GM19372 (cell line): ENCODE measurements around the gene NOTUM.

Experiments used
- ATAC-seq: cut with Tn5 transposase; IDR thresholded peaks from one replicate; pipeline ENCODE4 v1.9.1; 2021; ENCODE audit warnings: mild to moderate bottlenecking, low read depth, moderate library complexity; ENCODE audit not compliant: unreplicated experiment

The NOTUM gene

DNA sequence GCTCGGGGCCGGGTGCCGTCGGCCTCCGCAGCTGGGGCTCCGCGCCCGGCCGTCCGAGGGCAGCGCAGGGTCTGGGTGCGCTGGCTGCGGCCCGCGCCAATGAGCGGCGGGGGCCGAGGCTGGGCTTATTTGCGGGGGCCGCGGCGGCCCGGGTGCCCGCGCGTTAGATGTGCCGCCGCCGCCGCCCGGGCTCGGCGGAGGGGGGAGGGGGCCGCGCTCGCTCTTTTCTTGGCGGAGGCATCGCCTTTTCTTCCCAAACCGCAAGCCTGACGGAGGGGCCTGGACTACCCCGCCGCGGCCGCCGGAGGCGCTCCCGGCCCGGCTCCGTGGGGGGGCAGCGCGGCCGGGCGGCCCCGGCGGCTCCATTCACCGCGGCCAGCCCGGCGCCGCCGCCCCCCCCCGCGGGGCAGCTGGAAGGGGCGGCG is at the start of gene NOTUM:
Gene NOTUM (minus strand): TSS at position 101 of the 425 bp plus-strand sequence. CDS start 278 bp downstream, outside the sequence.
- ATAC-seq = no peak

DNA sequence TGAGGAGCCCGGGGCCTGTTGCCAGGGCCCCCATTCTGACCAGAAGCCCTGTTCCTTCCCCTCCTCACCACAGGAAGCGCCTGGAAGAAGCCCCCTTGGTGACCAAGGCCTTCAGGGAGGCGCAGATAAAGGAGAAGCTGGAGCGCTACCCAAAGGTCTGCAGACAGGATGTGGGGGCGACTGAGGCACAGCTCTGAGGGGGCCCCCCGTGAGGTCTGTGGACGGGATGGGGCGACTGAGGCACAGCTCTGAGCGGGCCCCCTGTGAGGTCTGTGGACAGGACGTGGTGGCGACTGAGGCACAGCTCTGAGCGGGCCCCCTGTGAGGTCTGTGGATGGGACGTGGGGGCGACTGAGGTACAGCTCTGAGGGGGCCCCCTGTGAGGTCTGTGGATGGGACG is 48.4 kb upstream of the NOTUM start:
- no peak for ATAC-seq

DNA sequence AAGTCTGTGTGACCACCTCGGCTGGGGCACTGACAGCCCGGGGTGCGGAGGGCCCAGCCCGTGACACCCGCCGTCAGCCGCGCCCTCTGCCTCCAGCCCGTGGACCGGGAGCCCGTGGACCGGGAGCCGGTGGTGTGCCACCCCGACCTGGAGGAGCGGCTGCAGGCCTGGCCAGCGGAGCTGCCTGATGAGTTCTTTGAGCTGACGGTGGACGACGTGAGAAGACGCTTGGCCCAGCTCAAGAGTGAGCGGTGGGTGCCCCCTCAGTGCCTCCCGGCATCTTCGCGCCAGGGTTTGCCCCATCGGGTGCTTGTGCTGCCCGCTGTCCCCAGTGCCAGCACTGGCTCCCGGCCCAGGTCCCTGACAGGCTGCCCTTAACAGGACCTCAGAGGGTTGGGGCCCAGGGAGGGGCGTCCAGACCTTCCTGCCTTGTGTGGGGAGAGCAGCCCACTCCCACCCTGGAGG is 48.0 kb upstream of the NOTUM start:
- ATAC-seq = no peak

DNA sequence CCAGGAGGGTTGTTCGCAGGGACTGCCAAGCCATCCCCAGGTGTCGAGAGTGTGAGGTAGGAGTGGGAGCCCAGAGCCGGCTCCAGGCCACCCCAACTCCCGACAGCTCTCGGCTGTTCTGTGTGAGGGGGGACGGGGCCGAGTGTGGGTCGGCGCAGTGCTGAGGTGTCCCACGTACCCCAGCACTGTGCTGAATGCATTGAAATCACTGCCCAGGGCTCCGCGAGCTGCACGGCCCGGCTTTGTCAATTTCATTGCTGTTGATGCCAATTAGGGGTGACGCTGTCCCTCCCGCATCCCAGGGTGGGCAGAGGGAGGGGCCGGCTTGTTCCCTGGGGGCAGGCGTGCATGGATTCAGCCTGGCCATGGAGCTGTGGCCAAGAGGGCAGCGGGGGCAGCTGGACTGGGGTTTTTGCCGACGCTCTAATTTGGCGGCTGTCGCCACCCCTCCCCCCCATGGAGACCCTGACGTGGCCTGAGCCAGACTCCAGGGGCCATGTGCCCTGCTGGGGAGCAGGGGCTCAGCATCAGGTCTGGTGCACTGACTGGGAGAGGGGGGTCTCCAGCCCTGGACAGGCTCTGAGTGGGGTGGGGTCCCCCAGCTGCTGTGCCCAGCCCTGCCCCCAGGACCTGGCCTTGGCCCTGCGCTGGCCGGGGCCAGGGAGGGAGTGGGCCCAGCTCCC is 47.4 kb upstream of the NOTUM start:
- ATAC-seq = no peak

DNA sequence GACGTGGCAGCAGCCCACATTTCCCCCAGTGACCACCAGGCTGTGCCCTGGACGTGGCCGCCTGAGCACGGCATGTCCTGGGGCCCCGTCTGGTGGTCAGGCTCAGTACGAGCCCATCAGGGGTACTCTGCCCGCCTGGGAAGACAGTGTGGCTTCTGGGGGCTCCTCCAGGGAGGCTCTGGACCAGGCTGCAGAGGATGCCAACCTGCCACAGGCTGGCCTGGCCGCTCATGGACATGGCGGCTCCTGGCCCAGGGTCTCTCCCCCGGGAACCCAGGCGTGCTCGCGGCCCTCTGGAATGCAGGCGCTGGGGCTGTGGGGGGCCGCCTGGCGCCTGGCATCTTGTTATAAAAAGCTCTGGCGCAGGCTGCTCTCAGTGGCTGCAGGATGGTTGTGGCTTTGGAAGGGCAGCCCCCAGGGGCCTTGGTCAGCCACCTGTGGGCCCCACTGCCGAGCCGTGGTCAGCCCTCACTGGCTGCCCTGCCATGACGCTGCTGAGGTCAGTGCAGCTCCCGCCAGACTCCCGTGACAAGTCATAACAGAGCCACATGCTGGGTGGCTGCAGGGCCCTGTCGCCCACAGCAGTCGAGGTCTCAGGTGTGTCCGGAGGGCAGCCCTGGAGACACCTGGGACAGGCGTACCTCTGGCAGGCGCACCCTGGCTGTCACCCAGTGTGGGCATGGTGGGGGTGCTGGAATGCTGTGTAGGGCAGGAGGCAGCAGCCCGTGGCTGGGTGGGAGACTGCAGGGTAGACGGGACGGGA is 46.7 kb upstream of the NOTUM start:
- ATAC-seq = no peak

DNA sequence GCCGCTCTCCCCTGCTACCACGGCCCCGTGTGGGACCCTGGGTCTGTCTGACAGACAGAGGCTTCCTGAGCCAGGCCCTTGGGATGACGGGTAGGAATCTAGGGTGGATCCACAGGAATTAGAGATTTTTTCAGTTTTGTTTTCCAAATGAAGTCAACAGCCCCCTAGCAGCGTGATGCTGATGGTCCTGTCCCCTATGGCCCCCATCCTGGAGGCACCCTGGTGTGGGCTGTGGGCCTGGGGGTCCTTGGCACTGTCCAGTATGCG is 46.2 kb upstream of the NOTUM start:
- no peak for ATAC-seq

DNA sequence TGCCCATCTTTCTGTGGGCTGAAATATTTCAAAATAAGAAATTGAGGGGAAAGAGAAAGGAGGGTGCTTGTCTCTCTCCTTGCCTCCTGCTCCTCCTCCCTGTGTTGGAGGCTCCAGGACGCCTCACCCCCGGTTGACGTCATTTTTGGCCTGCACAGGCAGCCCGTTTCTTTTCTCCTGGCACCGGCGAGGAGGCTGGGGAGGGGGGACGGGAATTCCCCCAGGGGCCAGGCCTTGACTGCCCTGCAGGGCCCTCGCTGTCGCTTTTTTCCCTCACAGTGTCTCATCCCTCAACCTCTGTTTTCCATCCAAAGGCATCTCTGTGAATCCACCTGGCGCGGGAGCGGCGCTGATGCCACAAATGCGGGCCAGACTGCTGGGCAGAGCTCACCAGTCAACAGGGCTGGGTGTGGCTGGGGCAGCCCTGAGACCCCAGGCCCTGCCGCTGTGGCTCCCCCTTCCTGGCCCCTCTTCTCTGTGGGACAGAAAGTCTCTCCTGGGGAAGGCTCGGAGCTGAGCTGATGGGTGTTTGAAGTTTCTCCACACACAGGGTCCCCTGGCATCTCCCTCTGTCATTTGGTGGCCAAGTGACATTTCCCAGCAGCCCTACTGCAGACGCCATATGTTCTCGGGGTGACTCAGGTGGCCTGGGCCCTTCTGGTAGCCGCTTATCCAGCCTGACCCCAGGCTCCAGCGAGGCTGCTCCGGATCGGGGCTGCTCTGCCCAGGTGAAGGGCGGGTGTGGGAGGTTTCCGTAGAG is 45.7 kb upstream of the NOTUM start:
- no peak for ATAC-seq

DNA sequence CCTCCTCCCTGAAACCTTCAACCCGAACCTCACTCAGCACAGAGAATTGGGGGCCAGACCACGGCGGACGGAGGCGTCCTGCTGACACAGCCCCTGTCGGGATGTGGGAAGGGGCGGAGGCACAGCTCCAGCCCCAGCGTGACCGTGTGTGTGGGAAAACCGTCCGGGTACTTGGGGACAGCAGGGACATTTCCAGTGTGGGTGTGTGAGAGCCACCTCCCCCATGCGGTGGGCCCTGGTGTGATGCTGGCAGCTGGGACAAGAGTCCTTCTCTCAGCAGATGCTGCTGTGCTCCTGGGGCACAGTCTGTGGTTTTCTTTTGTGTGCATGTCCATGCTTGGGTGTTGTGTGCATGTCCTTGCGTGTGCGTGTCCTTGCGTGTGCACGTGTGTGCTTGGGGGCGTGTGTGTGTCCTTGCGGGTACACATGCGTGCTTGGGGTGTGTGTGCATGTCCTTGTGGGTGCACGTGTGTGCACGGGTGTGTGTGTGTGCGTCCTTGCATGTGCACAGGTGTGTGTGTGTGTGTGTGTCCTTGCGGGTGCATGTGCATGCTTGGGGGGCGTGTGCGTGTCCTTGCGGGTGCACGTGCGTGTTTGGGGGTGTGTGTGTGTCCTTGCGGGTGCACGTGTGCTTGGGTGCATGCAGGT is 44.8 kb upstream of the NOTUM start:
- no peak for ATAC-seq

DNA sequence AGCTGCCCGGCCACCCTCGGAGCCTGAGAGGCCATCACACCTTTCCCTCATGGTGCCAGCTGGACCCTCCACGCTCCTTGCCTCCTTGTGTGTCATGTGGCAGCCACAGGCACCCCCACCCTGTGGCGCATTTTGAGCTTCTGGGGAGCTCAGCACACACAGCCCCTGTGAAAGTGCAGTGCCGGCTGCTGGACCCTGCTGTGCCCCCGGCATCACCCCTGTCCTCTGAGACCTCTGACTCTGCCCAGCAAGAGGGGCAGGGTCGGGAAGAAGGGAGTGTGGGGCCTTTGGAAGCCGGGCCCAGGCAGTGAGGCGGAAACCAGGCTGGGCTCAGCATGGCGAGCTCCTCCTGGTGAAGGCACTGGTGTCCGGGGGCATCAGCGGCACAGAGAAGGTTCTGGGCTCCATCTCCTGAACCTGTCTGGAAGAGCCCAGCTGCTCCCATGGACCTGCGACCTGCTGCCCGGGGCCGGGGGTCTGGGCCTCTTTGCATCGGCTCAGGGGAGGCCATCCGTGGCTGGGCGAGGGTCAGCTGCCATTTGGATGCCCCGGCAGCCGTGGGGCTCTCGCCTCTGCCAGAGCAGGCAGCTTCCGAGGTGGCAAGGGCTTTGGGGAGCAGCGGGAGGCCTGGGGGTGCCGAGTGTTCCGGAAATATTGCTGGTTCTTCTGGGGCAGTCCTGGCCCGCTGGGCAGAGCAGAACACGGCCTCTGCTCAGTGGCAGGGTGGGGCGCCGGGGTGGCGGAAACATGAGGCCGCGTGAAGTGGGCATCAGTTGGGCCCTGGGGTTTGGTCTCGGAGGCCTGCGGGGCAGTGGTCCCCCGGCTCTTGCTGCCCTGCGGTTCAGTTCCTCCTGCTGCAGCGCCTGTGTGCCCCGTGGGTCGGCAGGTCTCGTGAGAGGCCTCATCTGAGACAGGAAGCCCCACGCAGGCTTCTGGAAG is 43.8 kb upstream of the NOTUM start:
- ATAC-seq = no peak

DNA sequence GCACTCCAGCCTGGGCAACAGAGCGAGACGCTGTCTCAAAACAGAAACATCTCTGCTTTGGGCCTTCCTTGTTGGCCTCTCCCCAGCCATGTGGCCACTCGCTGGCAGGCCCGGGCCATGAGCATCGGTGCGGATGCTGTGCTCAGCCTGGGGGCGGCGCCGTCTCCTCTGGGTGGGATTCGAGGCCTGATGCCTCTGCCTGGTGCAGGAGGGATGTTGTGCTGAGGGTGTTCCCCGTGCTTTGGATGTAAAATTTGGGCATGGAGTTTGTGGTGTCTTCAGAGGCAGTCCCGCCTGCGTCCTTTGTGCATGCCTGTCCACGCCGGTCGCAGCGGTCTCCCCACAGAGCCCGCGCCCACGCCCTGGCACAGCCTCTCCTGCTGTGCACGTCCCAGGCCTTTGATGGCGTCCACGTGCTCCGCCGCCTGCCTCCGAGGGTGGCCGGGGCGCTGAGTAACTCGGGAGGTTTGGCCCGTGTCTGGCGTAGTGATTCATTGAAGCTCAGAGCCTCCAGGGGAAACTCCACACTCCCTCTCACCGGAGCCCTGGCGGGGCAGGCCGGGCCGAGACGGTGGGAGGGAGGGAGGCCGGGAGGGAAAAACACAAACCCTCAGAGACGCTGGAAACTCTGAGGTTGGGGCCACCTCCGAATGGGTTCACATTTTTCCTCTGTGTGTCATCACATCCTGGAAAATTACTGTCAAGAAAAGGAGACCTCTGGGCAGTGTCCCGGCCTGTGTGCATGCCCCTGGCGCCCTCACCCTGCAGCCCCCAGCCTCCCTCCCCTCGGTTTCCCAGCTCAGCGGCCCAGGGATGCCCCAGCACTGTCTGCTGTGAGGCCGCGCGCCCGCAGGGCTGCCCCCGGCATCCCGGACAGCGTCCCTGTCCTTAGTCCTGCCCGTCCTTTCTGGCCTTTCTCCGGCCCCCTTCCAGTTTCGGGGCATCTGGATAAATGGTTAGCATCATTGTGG is 42.7 kb upstream of the NOTUM start:
- ATAC-seq = no peak

DNA sequence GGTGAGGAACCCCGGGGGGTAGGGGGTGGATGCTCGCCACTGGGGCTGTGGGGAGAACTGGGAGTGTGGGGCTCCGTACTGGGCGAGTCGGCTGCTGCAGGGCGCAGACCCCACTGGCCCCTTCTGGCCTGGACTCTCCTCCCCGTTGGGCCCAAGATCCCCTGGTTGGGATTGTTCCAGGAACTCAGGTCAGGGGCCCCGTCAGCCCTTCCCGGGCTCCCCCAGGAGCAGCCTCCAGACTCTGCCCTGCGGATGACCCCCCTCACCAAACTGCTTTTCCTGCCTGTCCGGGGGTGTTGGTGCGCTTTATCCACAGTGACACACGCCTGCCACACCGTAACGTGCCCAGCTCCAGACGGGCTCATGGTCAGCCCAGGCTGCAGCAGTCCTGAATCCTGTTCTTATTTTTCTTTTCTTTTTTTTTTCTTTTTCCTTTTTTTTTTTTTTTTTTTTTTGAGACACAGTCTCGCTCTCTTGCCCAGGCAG is 40.6 kb upstream of the NOTUM start:
- ATAC-seq = no peak

DNA sequence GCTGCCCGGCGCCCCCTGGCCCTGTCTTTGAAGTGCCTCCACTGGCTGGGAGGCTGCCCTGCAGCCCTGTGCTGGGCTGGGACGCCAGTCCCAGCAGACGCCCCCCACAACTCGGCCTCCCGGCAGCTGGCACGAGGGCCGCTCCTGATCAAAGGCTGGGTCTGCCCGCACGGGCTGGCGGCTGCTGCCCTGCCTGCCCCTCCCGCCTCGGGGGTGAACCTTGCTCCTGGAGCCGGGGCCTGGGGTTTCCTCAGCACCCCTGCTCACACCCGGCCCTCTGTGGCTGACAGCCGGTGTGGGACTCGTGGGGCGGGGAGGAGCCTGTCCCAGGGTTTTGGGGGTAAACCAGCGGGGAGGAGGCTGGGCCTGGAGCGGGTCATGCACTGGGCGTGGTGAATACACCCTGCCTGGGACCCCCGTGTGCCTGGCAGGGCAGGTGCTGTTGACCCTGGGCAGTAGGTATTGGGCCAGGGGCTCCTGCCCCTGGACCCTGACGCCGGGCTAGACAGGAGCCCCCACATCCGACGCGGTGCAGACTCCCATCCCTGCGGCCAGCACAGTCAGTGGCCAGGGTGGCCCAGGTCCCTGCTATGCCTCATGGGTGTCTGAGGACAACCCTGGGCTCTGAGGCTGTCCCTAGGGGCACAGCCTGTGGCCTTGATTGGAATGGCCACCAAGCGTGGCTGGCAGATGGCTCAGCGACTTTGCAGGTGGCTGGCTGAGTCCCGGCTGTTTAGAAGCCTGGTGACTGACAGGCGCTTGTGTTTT is 40.0 kb upstream of the NOTUM start:
- no peak for ATAC-seq

DNA sequence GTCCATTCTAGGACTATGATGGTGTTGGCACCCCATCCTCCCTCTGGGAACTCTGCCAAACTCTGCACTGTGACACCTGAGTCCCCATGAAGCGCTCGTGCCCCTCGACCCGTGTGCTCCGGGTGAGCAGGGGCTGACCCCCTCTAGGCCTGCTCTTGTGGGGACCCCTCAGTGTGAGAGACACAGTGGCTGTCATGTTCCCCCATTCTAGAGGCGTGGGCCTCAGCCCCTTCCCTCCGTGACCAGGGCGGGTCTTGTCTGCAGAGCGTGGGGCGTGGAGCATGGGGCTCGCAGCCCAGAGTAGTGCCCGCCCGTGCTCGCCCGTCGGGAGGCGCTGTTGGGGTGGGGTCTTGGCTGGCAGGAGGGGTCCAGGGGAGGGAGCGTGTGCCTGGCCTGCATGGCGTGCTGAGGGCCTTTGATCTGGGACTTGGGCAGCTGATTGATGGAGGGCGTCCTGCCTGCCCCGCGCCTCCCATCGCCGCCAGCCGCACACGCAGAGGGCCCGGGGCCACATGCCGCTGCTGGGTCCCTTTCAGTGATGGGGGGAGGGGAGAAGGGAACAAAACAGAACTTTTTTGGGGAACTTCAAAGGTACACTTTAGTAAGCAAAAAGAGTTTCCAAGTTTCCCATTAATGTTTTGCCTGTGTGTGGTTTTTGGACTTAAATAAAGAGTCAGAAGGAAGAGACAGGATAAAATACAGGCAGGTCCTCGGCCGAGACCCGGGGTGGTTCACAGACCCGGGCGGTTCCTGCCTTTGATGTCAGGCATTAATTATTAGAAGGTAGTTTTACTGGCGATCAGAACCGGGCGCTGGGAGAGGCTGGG is 39.2 kb upstream of the NOTUM start:
- no peak for ATAC-seq

DNA sequence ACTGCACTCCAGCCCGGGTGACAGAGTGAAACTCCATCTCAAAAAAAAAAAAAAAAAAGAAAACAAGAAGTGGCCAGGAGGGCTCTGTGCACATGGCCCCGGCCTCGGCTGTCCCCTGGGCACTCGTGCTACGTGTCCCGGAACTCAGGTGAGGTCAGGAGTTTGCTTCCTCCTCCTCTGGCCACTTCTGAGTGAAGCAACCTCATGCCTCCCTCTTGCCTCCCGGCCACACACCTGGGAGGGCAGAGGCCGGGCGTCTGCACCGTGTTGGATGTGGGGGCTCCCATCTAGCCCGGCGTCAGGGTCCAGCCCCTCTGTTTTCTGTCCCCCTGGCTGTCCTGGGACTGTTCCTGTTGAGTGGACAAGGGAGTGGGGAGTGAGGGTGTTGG is 38.6 kb upstream of the NOTUM start:
- ATAC-seq = no peak

DNA sequence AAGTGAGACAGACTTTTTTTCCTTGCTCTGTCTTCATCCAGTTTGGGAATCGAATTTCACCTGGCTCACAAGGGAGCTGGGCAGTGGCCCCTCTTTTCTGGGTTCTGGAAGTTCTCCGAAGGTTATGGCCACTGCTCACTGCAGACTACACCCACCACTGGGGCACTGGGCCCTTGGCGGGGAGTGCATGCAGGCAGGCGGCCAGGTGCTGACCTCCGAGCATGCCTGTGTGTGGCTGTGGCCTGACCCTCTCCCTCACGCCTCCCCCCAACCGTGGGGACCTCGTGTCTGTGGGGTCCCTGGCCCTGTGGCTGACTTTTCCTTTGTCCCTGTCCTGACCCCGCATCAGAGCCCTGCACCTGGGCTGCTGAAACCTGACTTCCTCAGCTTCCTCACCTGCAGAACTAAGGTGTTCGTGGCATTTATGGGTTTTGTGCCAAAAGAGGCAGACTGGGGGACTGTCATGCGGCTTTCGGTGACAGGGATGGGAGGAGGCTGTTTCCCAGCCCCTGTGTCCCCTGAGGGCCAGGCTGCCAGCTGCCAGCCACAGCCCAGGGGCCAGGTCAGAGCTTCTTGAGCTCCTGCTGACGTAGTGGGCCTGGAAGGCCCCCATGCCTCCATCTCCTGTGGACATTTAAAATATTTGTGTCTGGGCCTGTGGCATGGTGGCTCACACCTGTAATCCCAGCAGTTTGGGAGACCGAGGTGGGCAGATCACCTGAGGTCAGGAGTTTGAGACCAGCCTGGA is 37.9 kb upstream of the NOTUM start:
- no peak for ATAC-seq

DNA sequence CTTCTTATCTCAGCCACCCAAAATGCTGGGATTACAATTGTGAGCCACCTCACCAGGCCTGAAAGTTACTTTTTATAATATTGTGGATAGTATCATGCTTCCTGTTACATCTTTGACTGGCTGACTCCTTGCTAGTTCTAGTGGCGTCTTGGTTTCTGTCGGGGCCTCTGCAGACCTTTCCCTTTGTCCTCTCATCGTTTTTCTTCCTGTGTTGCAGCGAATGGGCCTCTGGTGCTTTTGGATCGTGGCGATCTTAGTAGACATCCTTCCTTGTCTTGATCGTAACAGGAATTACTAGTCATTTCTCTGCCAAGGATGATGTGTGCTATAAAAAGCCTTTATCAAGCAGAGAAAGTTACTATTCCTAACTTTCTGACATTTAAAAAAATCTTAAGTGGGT is 37.2 kb upstream of the NOTUM start:
- ATAC-seq = no peak
